CD14-positive monocyte (primary cell): Measurements from ENCODE around the gene CST1. TPM values are rescaled to one million over a fixed set of nuclear protein-coding genes. Genes with fewer than 3 reads are reported as not detected.

Experiments used
- DNase-seq, 3 donors: peaks; one replicate each; pipeline ENCODE4 v3.0.0-alpha.2; 2011 to 2022
- H2AFZ ChIP-seq: 2 replicates; pipeline ENCODE4 v1.6.0; 2012; ENCODE audit warnings: mild to moderate bottlenecking, low read depth, low read length, inconsistent platforms; ENCODE audit not compliant: insufficient read depth, poor library complexity, severe bottlenecking
- H3K27ac ChIP-seq, 2 donors: 1 replicate in 1 of 2; 2 replicates in 1 of 2; pipeline ENCODE4 v1.5.1; 2012 to 2013; ENCODE audit warnings: low read length in 2 of 2, control low read depth in 1 of 2, inconsistent platforms in 1 of 2, low read depth in 1 of 2, mild to moderate bottlenecking in 1 of 2
- H3K27me3 ChIP-seq, 2 donors: one replicate each; pipeline versions ENCODE4 v1.6.0 to v1.6.1; 2011 to 2013; ENCODE audit warnings: low read length in 2 of 2; ENCODE audit not compliant: control insufficient read depth in 2 of 2, insufficient read depth in 2 of 2
- H3K36me3 ChIP-seq, 2 donors: replicated peaks in 1 of 2; 1 replicate in 1 of 2; 2 replicates in 1 of 2; pipeline versions ENCODE4 v1.5.1 to v1.6.1; 2012 to 2013; ENCODE audit warnings: low read length in 2 of 2, control low read depth in 1 of 2, inconsistent platforms in 1 of 2, mild to moderate bottlenecking in 1 of 2; ENCODE audit not compliant: insufficient read depth in 2 of 2, control insufficient read depth in 1 of 2
- H3K4me1 ChIP-seq, 2 donors: 1 replicate in 1 of 2; 2 replicates in 1 of 2; pipeline versions ENCODE4 v1.5.1 to v1.6.1; 2012 to 2013; ENCODE audit warnings: low read length in 2 of 2, control low read depth in 1 of 2, inconsistent platforms in 1 of 2, mild to moderate bottlenecking in 1 of 2, moderate library complexity in 1 of 2; ENCODE audit not compliant: insufficient read depth in 2 of 2, control insufficient read depth in 1 of 2
- H3K4me2 ChIP-seq: replicated peaks from 2 replicates; pipeline ENCODE3; 2012; ENCODE audit warnings: low read length, moderate library complexity, mild to moderate bottlenecking; ENCODE audit not compliant: poor library complexity, severe bottlenecking; ENCODE audit errors: extremely low read depth
- H3K4me3 ChIP-seq, 3 experiments: fragments of 200-600 bp in 1 of 3; sonication (generic) in 1 of 3; replicated peaks in 1 of 3; 1 replicate in 2 of 3; 2 replicates in 1 of 3; pipeline ENCODE4 v1.5.1; 2011 to 2013; ENCODE audit warnings: low read length in 3 of 3, mild to moderate bottlenecking in 3 of 3, control low read depth in 2 of 3, low read depth in 2 of 3, inconsistent platforms in 1 of 3, moderate library complexity in 1 of 3
- H3K79me2 ChIP-seq: 2 replicates; pipeline ENCODE4 v1.6.0; 2012; ENCODE audit warnings: mild to moderate bottlenecking, control low read depth, inconsistent platforms, low read length, moderate library complexity; ENCODE audit not compliant: insufficient read depth
- H3K9ac ChIP-seq: 2 replicates; pipeline ENCODE4 v1.6.0; 2017; ENCODE audit warnings: low read length, mild to moderate bottlenecking; ENCODE audit not compliant: insufficient read depth, poor library complexity, severe bottlenecking
- H3K9me3 ChIP-seq, 2 donors: replicated peaks in 1 of 2; 1 replicate in 1 of 2; 2 replicates in 1 of 2; pipeline versions ENCODE4 v1.5.1 to v1.6.1; 2012 to 2013; ENCODE audit warnings: low read length in 2 of 2, control low read depth in 1 of 2; ENCODE audit not compliant: control insufficient read depth in 1 of 2, insufficient read depth in 1 of 2
- H4K20me1 ChIP-seq: 2 replicates; pipeline ENCODE4 v1.6.0; 2012; ENCODE audit warnings: mild to moderate bottlenecking, low read length, control low read depth, moderate library complexity; ENCODE audit not compliant: insufficient read depth
- H3K27ac Mint-ChIP-seq, 7 donors: one replicate each; pipeline ENCODE4 v1.8.0; 2020; ENCODE audit warnings: mild to moderate bottlenecking in 7 of 7, mixed read lengths in 7 of 7, moderate library complexity in 6 of 7, inconsistent platforms in 2 of 7
- H3K27me3 Mint-ChIP-seq, 3 donors: one replicate each; pipeline ENCODE4 v1.8.0; 2021 to 2022; ENCODE audit warnings: low read depth in 3 of 3, mild to moderate bottlenecking in 3 of 3, mixed read lengths in 3 of 3, moderate library complexity in 3 of 3, inconsistent platforms in 1 of 3
- H3K36me3 Mint-ChIP-seq, 2 donors: one replicate each; pipeline ENCODE4 v1.8.0; 2020; ENCODE audit warnings: mixed read lengths in 2 of 2, inconsistent platforms in 1 of 2, mild to moderate bottlenecking in 1 of 2
- H3K4me1 Mint-ChIP-seq: one replicate; pipeline ENCODE4 v1.8.0; 2020; ENCODE audit warnings: mild to moderate bottlenecking, mixed read lengths
- H3K4me3 Mint-ChIP-seq, 2 donors: one replicate each; pipeline ENCODE4 v1.8.0; 2020; ENCODE audit warnings: mild to moderate bottlenecking in 2 of 2, mixed read lengths in 2 of 2, moderate library complexity in 1 of 2
- H3K9me3 Mint-ChIP-seq, 7 donors: one replicate each; pipeline ENCODE4 v1.8.0; 2020 to 2022; ENCODE audit warnings: mixed read lengths in 7 of 7, mild to moderate bottlenecking in 6 of 7, moderate library complexity in 6 of 7, inconsistent platforms in 2 of 7
- CTCF ChIP-seq: fragments of 200-600 bp; IDR thresholded peaks from one replicate; pipeline ENCODE4 v1.8.0; 2022; ENCODE audit warnings: antibody characterized with exemption, mild to moderate bottlenecking
- WGBS: methylation state at CpG from one replicate; pipeline ENCODE4 v1.1.5; 2013; ENCODE audit warnings: missing lambda C conversion rate; ENCODE audit not compliant: insufficient coverage; 5-methylcytosine and 5-hydroxymethylcytosine counted together
- intact Hi-C, 2 donors: fragments of 100-400 bp; cut with micrococcal nuclease; formaldehyde crosslinking; loops; one replicate each; pipeline versions ENCODE4 v1.15.0 to v1.15.1; 2023
- polyA plus RNA-seq, 3 donors: library from polyadenylated mRNA; depleted of rRNA in 1 of 3; unstranded in 2 of 3; stranded (reverse) in 1 of 3; fragments of 300-500 nt in 2 of 3; fragments of >200 nt in 1 of 3; fragmentation: Illumina TruSeq in 2 of 3; gene quantifications; 1 replicate in 2 of 3; 2 replicates in 1 of 3; pipeline ENCODE4 v1.2.3, GENCODE V29; 2012 to 2021

CST1 gene
- polyA plus RNA-seq, 3 donors, result not detected

- Histone ChIP-seq H3K27ac (no peak overlapping the region), H3K9ac (no peak overlapping the region), H3K36me3 (no peaks in the 10 kb centered on the region), H3K4me3 (no peak overlapping the region), H4K20me1 (no peaks in the 10 kb centered on the region), H3K27me3 (no peaks in the 10 kb centered on the region), H2AFZ (no peak overlapping the region), H3K4me1 (no peaks in the 10 kb centered on the region), H3K79me2 (no peaks in the 10 kb centered on the region), H3K4me2 (no peak overlapping the region), H3K9me3 (no peaks in the 10 kb centered on the region)
- intact Hi-C loops, result no loop called here
- H3K9me3 Mint-ChIP-seq, result peaks cover 0 to 3% (median 0%) of the 10 kb centered on the region in 7 donors
- H3K36me3 Mint-ChIP-seq, result no peaks in the 10 kb centered on the region
- H3K27me3 Mint-ChIP-seq, result peaks cover 1 to 6% (median 4%) of the 10 kb centered on the region in 3 donors
- H3K4me1 Mint-ChIP-seq, result no peaks in the 10 kb centered on the region
- peak overlapping the region in 1 of 7 donors; percentile 32 for H3K27ac Mint-ChIP-seq
- no peak for TF ChIP-seq CTCF
- H3K4me3 Mint-ChIP-seq, result no peak overlapping the region
- no peak for DNase-seq
- no CpG with 5 or more reads among the region's 6 CpGs for WGBS
Measured at GRCh38 chr20:23746321-23746720, 4.4 kb downstream of the CST1 start.

GRCh38 chr20:23745247-23745646 is 5.5 kb downstream of the CST1 start:
- no peak for DNase-seq
- Mint-ChIP-seq H3K27ac (no peak overlapping the region), H3K27me3 (peaks cover 3 to 6% (median 6%) of the 10 kb centered on the region in 3 donors), H3K4me3 (no peak overlapping the region), H3K9me3 (peaks cover 0 to 3% (median 0%) of the 10 kb centered on the region in 7 donors), H3K4me1 (no peaks in the 10 kb centered on the region), H3K36me3 (no peaks in the 10 kb centered on the region)
- Histone ChIP-seq H3K36me3 (no peaks in the 10 kb centered on the region), H3K9me3 (no peaks in the 10 kb centered on the region), H2AFZ (no peak overlapping the region), H3K27ac (no peak overlapping the region), H4K20me1 (no peaks in the 10 kb centered on the region), H3K79me2 (no peaks in the 10 kb centered on the region), H3K4me2 (no peak overlapping the region), H3K4me1 (no peaks in the 10 kb centered on the region), H3K9ac (no peak overlapping the region), H3K27me3 (no peaks in the 10 kb centered on the region), H3K4me3 (no peak overlapping the region)
- 100% methylated on average over 2 of the region's 2 CpGs for WGBS
- no peak for TF ChIP-seq CTCF
- intact Hi-C loops, result no loop called here
